GM21360 (cell line): ENCODE data around the gene HELZ.
"Not testable (repeated sequence)": the region's sequence is repeated elsewhere in the genome, so short reads cannot be mapped to it uniquely, and the experiment has no call there.

Experiments used
- ATAC-seq: cut with Tn5 transposase; IDR thresholded peaks from one replicate; pipeline ENCODE4 v1.9.1; 2021; ENCODE audit warnings: mild to moderate bottlenecking, moderate library complexity; ENCODE audit not compliant: unreplicated experiment

The HELZ gene

DNA sequence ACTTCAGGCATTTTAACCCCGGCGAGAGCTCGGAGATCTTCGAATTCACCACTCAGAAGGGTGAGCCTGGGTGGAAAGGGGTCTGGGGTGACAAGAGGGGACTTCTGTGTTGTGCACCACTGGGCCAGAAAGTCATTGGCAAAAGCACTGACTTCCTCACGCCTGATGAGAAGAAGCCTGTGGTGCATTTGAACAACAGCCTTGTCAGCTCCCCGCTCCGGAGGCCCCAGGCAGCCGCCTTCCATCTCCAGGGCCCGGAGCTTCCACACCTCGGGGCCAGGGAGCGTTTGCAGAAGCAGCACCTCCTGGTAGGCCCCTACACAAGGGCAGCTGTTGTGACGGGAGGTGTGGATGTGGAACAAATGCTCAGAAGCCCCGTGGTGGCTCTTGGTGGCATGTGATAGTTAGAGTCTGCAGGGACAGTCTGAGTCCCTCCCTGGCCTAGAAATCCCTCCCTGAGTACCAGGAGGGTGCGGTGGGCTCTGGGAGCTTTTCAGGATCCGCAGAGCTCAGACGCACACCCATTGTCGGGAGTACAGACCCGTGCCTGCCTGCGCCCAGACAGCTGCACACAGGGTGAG, 190.9 kb downstream of the HELZ start:
- no peak for ATAC-seq

- no peak for ATAC-seq
Observed at GRCh38 chr17:67053438-67054000, 191.5 kb downstream of the HELZ start.

- no peak for ATAC-seq
Observed at GRCh38 chr17:67052720-67053437, 192.1 kb downstream of the HELZ start.

DNA sequence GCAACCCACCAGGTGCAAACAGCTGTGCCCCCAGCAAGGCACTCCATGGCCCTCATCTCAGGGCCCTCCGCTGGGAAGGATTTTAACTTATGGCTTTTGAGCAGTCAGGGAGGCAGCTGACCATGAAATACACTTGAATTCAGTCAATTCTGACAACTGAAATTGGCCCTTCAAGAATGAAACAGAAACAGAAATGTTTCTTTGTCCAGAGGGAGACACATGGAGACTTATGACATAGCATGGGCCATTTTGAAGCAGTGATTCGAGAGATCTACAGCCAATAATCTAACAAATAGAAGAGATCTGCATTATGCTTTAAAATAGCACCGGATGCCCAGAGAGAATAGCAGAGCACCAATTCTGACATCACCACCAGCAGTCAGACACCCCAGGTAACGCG, 193.2 kb downstream of the HELZ start:
- ATAC-seq, result no peak

- ATAC-seq, result no peak
Observed at GRCh38 chr17:67051155-67051538, 193.8 kb downstream of the HELZ start.

DNA sequence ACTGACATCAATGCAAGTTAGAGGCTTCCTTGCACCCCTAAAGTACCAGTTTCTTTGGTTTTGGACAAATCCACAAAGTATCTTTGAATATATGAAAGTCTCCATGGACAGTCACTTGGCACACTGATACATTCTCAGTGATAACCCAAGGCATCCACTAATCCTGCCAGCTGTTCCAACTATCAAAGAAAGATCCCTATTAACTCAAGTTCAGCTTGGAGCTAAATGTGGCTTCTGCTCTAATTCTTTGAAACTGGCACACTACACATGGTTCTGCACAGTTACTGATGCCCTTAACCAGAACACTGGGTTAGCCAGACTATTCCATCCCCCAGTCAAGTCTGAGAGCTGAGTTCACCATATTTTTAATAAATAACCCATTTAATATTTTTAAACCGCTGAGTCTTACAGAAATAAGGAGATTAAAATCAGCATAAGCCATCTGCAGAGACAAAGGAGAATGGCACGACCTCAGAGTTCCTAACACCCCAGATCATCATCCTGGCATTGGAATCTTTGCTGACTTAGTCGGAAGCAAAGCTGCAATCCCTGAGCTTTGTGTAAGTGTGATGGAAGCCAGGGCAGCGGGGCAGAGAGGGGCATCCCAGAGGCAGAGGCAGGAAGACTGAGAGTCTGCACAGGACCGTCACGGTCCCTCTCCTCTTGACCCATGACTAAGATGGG, 194.4 kb downstream of the HELZ start:
- ATAC-seq, result no peak

- ATAC-seq, result no peak
Observed at GRCh38 chr17:67050066-67050465, 194.9 kb downstream of the HELZ start.

- no peak for ATAC-seq
Observed at GRCh38 chr17:67049025-67049739, 195.8 kb downstream of the HELZ start.

GRCh38 chr17:67047382-67047781, 197.6 kb downstream of the HELZ start:
- no peak for ATAC-seq

- no peak for ATAC-seq
Observed at GRCh38 chr17:67046398-67046797, 198.6 kb downstream of the HELZ start.

DNA sequence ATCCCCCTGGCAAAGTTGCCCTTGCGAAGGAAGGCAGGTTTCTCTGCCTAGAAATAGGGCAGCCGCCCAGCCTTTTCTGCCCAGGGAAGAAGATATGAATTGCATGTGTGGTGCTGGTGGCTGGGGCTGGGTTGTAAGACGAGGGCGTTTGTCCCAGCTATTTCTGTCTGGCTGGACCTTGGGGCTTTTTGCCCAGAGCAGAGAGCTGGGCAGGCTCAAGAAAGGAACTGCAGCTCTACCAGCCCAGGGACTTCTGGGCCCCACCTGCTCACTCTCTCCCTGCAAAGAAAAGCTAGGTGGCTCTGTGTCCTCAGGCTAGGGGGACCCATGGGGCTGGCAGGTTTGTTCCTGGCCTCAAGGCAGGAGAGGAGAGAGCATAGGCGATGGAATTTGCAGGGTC, 200.1 kb downstream of the HELZ start:
- no peak for ATAC-seq

- ATAC-seq, result no peak
Observed at GRCh38 chr17:67044016-67044772, 200.8 kb downstream of the HELZ start, which contains the start of gene CACNG1. Gene CACNG1, plus strand, starts transcription at chr17:67044554. Its CDS starts 107 bp downstream, at chr17:67044661.

GRCh38 chr17:67043283-67043682, 201.7 kb downstream of the HELZ start:
- no peak for ATAC-seq

GRCh38 chr17:67041941-67042899, 202.8 kb downstream of the HELZ start:
- ATAC-seq, result no peak

DNA sequence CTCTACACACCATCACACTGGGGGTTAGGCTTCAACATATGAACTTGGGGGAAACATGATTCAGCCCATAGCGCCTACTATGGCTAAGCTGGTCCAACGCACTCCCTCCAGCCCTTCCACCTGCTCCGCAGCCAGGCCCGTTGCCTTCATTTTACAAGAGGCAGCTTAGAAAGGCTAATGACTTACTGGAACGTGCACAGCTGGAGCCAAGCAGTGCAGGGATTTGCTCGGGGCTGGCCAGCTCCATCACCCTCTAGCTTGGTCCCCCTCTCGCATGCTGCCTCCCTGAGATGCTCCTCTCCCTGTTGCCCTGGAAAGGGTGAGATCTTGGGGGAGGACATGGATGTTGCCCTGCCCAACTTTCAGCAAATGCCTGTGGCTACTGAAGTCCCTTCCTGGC, 203.5 kb downstream of the HELZ start:
- ATAC-seq, result no peak

DNA sequence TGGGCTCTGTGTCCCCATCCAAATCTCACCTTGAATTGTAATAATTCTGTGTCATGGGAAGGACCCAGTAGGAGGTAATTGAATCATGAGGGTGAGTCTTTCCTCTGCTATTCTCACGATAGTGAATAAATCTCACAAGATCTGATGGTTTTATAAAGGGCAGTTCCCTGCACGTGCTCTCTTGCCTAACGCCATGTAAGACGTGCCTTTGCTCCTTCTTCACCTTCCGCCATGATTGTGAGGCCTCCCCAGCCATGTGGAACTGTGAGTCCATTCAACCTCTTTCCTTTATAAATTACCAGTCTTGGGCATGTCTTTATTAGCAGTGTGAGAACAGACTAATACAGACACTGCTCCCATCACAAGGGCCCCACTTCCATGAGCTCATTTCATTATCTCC, 203.9 kb downstream of the HELZ start:
- ATAC-seq, result not testable (repeated sequence)

DNA sequence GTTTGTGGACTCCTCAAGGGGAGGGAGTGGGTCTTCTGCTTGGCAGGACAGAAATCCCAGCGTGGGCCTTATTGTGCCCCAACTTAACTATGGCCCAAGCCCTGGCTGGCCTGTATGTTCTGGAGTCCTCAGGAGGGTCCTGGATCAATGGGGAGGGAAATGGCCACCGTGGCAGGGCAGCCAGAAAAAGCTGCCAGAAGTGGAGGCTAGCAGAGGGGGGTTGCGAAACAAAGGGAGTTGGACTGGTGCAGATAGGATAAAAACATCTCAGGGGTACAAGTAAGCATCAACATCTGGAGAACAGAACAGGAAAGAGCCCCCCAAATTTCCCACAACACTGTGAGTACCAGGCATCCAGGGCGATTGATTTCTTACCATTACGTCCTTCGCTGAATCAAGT, 204.3 kb downstream of the HELZ start:
- ATAC-seq, result no peak

DNA sequence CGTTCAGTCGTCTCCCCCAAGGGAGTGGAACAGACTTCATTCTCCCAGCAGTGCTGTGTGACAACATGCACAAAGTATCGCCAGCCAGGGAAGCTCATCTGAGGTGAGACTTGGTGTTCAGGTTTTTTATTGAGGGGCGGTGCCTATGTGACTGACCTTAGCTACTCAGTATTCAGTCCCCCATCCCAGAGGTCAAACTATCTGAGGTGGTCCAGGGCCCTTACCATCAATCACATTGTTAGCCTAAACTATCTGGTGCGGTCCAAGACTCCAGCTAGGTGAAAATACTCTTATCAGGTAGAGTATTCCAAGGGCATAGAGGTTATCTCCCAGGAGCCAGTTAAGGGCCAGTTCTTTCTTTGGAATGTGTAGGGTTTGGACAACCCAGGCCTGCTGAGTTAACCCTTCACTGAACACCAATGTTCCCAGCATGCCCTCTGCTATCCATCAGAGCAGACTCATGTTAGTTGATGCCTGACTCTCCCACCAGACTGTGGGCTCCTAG, 206.1 kb downstream of the HELZ start:
- no peak for ATAC-seq
